K562 (cell line): ENCODE measurements around the gene FRMD1. TPM values are rescaled to one million over a fixed set of nuclear protein-coding genes. Genes with fewer than 3 reads are reported as not detected.

Source experiments
- ATAC-seq: fragments of 200-7000 bp; cut with Tn5 transposase; 3 replicates; pipeline ENCODE4 v1.9.1; 2020; ENCODE audit warnings: moderate library complexity
- BruUV-seq: library from RNA; stranded (reverse); fragments of 400-500 nt; replicated peaks from 2 replicates; lab custom pipeline; 2021; lab: Mats Ljungman, UMichigan
- CTCF ChIA-PET: fragments of 300-600 bp; formaldehyde crosslinking; extraction: SDS; loops from one replicate; lab custom pipeline; 2021; ENCODE audit warnings: low intra/inter-chr PET ratio; lab: Yijun Ruan, JAX
- POLR2A ChIA-PET: fragments of 300-600, 350-650 bp; sonication (Branson Sonifier 250); formaldehyde crosslinking; extraction: SDS; loops from one replicate; lab custom pipeline; 2021; ENCODE audit warnings: antibody characterized with exemption, inconsistent platforms; lab: Yijun Ruan, JAX
- DNase-seq, 4 experiments: peaks; one replicate each; pipeline versions ENCODE4 v3.0.0 to v3.0.0-alpha.2; 2011 to 2018; ENCODE audit warnings: low spot score in 3 of 4, mixed read lengths in 3 of 4; ENCODE audit errors: extremely low read depth in 1 of 4
- FAIRE-seq: peaks from 2 replicates; lab custom pipeline; 2011; peaks lifted over from hg19 to GRCh38; lab: Jason Lieb, UNC
- H2AFZ ChIP-seq: 2 replicates; pipeline ENCODE4 v1.6.0; 2011; ENCODE audit warnings: low read depth, low read length, control low read depth, inconsistent platforms
- H3K27ac ChIP-seq: fragments of 200-600 bp; 3 replicates; pipeline ENCODE4 v1.8.0; 2011; ENCODE audit warnings: low read depth, mild to moderate bottlenecking, control low read depth, inconsistent platforms, low read length, moderate library complexity, mixed read lengths; ENCODE audit errors: extremely low read depth
- H3K27me3 ChIP-seq, 2 experiments: fragments of 300-600 bp in 1 of 2; 2 replicates in 1 of 2; 3 replicates in 1 of 2; pipeline versions ENCODE4 v1.6.0 to v1.8.0; 2011; ENCODE audit warnings: inconsistent platforms in 2 of 2, low read length in 2 of 2, mild to moderate bottlenecking in 1 of 2, mixed read lengths in 1 of 2, moderate library complexity in 1 of 2; ENCODE audit not compliant: control insufficient read depth in 2 of 2, insufficient read depth in 2 of 2
- H3K36me3 ChIP-seq: fragments of 300-600 bp; 3 replicates; pipeline ENCODE4 v1.8.0; 2011; ENCODE audit warnings: mild to moderate bottlenecking, low read length, inconsistent platforms; ENCODE audit not compliant: control insufficient read depth, insufficient read depth
- H3K4me1 ChIP-seq, 2 experiments: fragments of 200-600 bp in 1 of 2; replicated peaks in 1 of 2; 2 replicates in 1 of 2; 3 replicates in 1 of 2; pipeline versions ENCODE4 v1.5.1 to v1.8.0; 2011; ENCODE audit warnings: inconsistent platforms in 2 of 2, low read length in 2 of 2, mild to moderate bottlenecking in 1 of 2, mixed read lengths in 1 of 2, moderate library complexity in 1 of 2; ENCODE audit not compliant: control insufficient read depth in 2 of 2, insufficient read depth in 2 of 2
- H3K4me2 ChIP-seq: 2 replicates; pipeline ENCODE4 v1.6.1; 2011; ENCODE audit warnings: low read length, control low read depth, inconsistent platforms, mixed read lengths; ENCODE audit not compliant: insufficient read depth
- H3K4me3 ChIP-seq: fragments of 200-600 bp; sonication (generic), shearing (Covaris generic); 2 replicates; pipeline ENCODE4 v1.5.1; 2016; ENCODE audit warnings: control low read depth, inconsistent platforms
- H3K79me2 ChIP-seq: fragments of 200-600 bp; 3 replicates; pipeline ENCODE4 v1.8.0; 2011; ENCODE audit warnings: low read length, inconsistent platforms; ENCODE audit not compliant: control insufficient read depth, insufficient read depth
- H3K9ac ChIP-seq, 2 experiments: 2 replicates each; pipeline versions ENCODE4 v1.6.0 to v1.6.1; 2011; ENCODE audit warnings: low read depth in 2 of 2, low read length in 2 of 2, control low read depth in 1 of 2, inconsistent platforms in 1 of 2, mild to moderate bottlenecking in 1 of 2, mixed read lengths in 1 of 2; ENCODE audit not compliant: insufficient read depth in 1 of 2
- H3K9me1 ChIP-seq: one replicate; pipeline ENCODE4 v1.6.0; 2011; ENCODE audit warnings: inconsistent platforms, mild to moderate bottlenecking, low read length, moderate library complexity; ENCODE audit not compliant: control insufficient read depth, insufficient read depth
- H3K9me3 ChIP-seq: replicated peaks from 2 replicates; pipeline ENCODE4 v1.5.1; 2011; ENCODE audit warnings: low read depth, low read length, inconsistent platforms; ENCODE audit not compliant: control insufficient read depth, insufficient read depth
- H4K20me1 ChIP-seq: replicated peaks from 2 replicates; pipeline ENCODE4 v1.6.1; 2011; ENCODE audit warnings: low read length, inconsistent platforms, mixed read lengths; ENCODE audit not compliant: control insufficient read depth, insufficient read depth
- ARNT ChIP-seq, 2 experiments: fragments of 450-650 bp; IDR thresholded peaks; 2 replicates each; pipeline ENCODE4 v1.6.1; 2016; ENCODE audit warnings: mild to moderate bottlenecking in 1 of 2
- CCAR2 ChIP-seq: fragments of 200-400 bp; formaldehyde crosslinking; IDR thresholded peaks from 2 replicates; pipeline ENCODE4 v1.6.1; 2017; ENCODE audit warnings: mild to moderate bottlenecking, low read depth, low read length
- CREB1 ChIP-seq, 2 experiments: sonication (generic) in 1 of 2; formaldehyde crosslinking in 1 of 2; IDR thresholded peaks; 2 replicates each; pipeline versions ENCODE4 v1.6.1 to v1.8.0; 2012 to 2022; ENCODE audit warnings: inconsistent platforms in 1 of 2, mild to moderate bottlenecking in 1 of 2, missing genetic modification reagents in 1 of 2, moderate library complexity in 1 of 2
- EZH2 ChIP-seq: IDR thresholded peaks from 2 replicates; pipeline ENCODE4 v1.6.1; 2012; ENCODE audit warnings: low read depth, mild to moderate bottlenecking, inconsistent platforms, low read length, borderline replicate concordance
- HDAC1 ChIP-seq, 2 experiments: fragments of 450-650 bp; IDR thresholded peaks; 2 replicates each; pipeline ENCODE4 v1.6.1; 2016 to 2017; ENCODE audit warnings: inconsistent platforms in 1 of 2, mild to moderate bottlenecking in 1 of 2, moderate library complexity in 1 of 2
- HINFP ChIP-seq: fragments of 450-650 bp; conservative IDR thresholded peaks from 2 replicates; pipeline ENCODE4 v1.6.1; 2016; ENCODE audit warnings: missing genetic modification characterization, low read depth, mild to moderate bottlenecking, control low read depth, missing compliant biosample characterization
- HNRNPUL1 ChIP-seq: fragments of 200-400 bp; formaldehyde crosslinking; IDR thresholded peaks from 2 replicates; pipeline ENCODE4 v1.6.1; 2017; ENCODE audit warnings: low read length
- MAZ ChIP-seq, 2 experiments: fragments of 450-650 bp in 1 of 2; sonication (generic) in 1 of 2; formaldehyde crosslinking; IDR thresholded peaks in 1 of 2; conservative IDR thresholded peaks in 1 of 2; 2 replicates each; pipeline versions ENCODE4 v1.4.0 to v1.5.0; 2020; ENCODE audit warnings: mild to moderate bottlenecking in 1 of 2, missing genetic modification reagents in 1 of 2
- NONO ChIP-seq, 2 experiments: fragments of 200-400 bp in 1 of 2; fragments of 450-650 bp in 1 of 2; formaldehyde crosslinking in 1 of 2; IDR thresholded peaks; 2 replicates each; pipeline ENCODE4 v1.6.1; 2017; ENCODE audit warnings: low read depth in 2 of 2, mild to moderate bottlenecking in 2 of 2, moderate library complexity in 2 of 2, low read length in 1 of 2
- PBX2 ChIP-seq, 2 experiments: IDR thresholded peaks in 1 of 2; conservative IDR thresholded peaks in 1 of 2; 2 replicates each; pipeline ENCODE4 v1.6.1; 2016; ENCODE audit warnings: low read depth in 2 of 2, mild to moderate bottlenecking in 1 of 2, missing compliant biosample characterization in 1 of 2, missing genetic modification characterization in 1 of 2, moderate library complexity in 1 of 2
- PKNOX1 ChIP-seq: fragments of 450-650 bp; IDR thresholded peaks from 2 replicates; pipeline ENCODE4 v1.6.1; 2016
- PML ChIP-seq: IDR thresholded peaks from 2 replicates; pipeline ENCODE4 v1.6.1; 2012; ENCODE audit warnings: low read length, inconsistent platforms
- SAFB2 ChIP-seq: fragments of 200-400 bp; formaldehyde crosslinking; IDR thresholded peaks from 2 replicates; pipeline ENCODE4 v1.6.1; 2018; ENCODE audit warnings: borderline replicate concordance, low read length, low read depth, moderate library complexity; ENCODE audit not compliant: severe bottlenecking
- SETDB1 ChIP-seq: IDR thresholded peaks from one replicate; pipeline ENCODE4 v1.6.1; 2012; ENCODE audit warnings: low read length, control low read depth, inconsistent platforms
- SNAPC5 ChIP-seq: fragments of 250-450 bp; sonication (Bioruptor Pico); IDR thresholded peaks from 2 replicates; pipeline ENCODE4 v1.8.0; 2021; ENCODE audit warnings: moderate library complexity, mild to moderate bottlenecking, inconsistent platforms
- ZFP36 ChIP-seq: fragments of 150-350 bp; IDR thresholded peaks from 2 replicates; pipeline ENCODE4 v1.6.1; 2018; ENCODE audit warnings: low read length, low read depth; ENCODE audit not compliant: partially characterized antibody
- WGBS: fragments of 100-300 bp; shearing (Covaris generic); methylation state at CpG from one replicate; pipeline ENCODE4 v1.1.6; 2016; ENCODE audit warnings: low coverage, mixed read lengths; ENCODE audit not compliant: insufficient coverage; ENCODE audit errors: missing lambda C conversion rate; 5-methylcytosine and 5-hydroxymethylcytosine counted together
- in situ Hi-C: fragments of 300-500 bp; cut with MboI; formaldehyde crosslinking; loops from 4 replicates; pipeline ENCODE4 v1.15.0; 2018; ENCODE audit warnings: inconsistent platforms, mixed read lengths
- intact Hi-C: fragments of 100-400 bp; cut with micrococcal nuclease; formaldehyde crosslinking; loops from 2 replicates; pipeline ENCODE4 v1.14.2; 2022
- polyA plus RNA-seq, 8 experiments: library from polyadenylated mRNA; depleted of rRNA in 4 of 8; stranded (reverse) in 5 of 8; unstranded in 3 of 8; fragments of >200 nt; fragmentation: Nextera tagmentation in 2 of 8; fragmentation: Illumina TruSeq in 1 of 8; extraction: Ambion mirVana in 2 of 8; extraction: Trizol in 1 of 8; gene quantifications; 2 replicates each; pipeline versions ENCODE4 v1.2.1 to v1.2.3, GENCODE V29; 2011 to 2014; ENCODE audit warnings: inconsistent platforms in 1 of 8, missing spikeins in 1 of 8
- total RNA-seq, 7 experiments: library from RNA; depleted of rRNA in 6 of 7; stranded (reverse); fragments of >200 nt in 6 of 7; fragmentation: Illumina TruSeq in 2 of 7; extraction: Trizol in 2 of 7; gene quantifications; 2 replicates each; pipeline versions ENCODE4 v1.2.1 to v1.2.3, GENCODE V29; 2011 to 2021; ENCODE audit warnings: low replicate concordance in 1 of 7

Gene FRMD1
- total and polyA plus RNA-seq, 9 of the 15 experiments (the other 6 are each of a cell fraction or from before 2014, with no cell fraction given): 0.01 to 0.04 (median 0.01) TPM; not detected in 6

GRCh38 chr6:168027521-168027920 lies 51.5 kb downstream of the FRMD1 start (continued):
- TF ChIP-seq PKNOX1: no peak
- TF ChIP-seq EZH2: no peak
- no peak for TF ChIP-seq CREB1 (IDR thresholded peaks at IDR 0.05)
- no peak for TF ChIP-seq CREB1 (CRISPR knock-in tag; IDR thresholded peaks at IDR 0.05)
- no peak for TF ChIP-seq PML
- TF ChIP-seq SAFB2: no peak

GRCh38 chr6:168026925-168027324 lies 52.1 kb downstream of the FRMD1 start:
- no peaks in the 10 kb centered on the region for H3K9me3 ChIP-seq
- H3K27me3 ChIP-seq: peaks cover 31 to 57% of the 10 kb centered on the region in 2 experiments
- FAIRE-seq (peak; percentile 6), ATAC-seq (no peak), DNase-seq (no peak)
- no peaks in the 10 kb centered on the region for H3K9me1 ChIP-seq
- ChIA-PET CTCF (no interaction called here), POLR2A (interaction anchor here (0.5 kb wide), 1 partner anchor 444 kb away, joined by 3 read pairs; no protein-coding TSS in a partner anchor)
- intact Hi-C loops: no loop called here
- WGBS: 7% methylated on average over 9 of the region's 9 CpGs
- no peak overlapping the region for H3K4me2 ChIP-seq
- no peak overlapping the region for H2AFZ ChIP-seq
- H3K79me2 ChIP-seq: no peaks in the 10 kb centered on the region
- peaks cover 0 to 9% of the 10 kb centered on the region in 2 experiments; a peak in 4 of 5 replicates for H3K4me1 ChIP-seq
- H4K20me1 ChIP-seq: no peaks in the 10 kb centered on the region
- H3K9ac ChIP-seq: no peak overlapping the region
- H3K36me3 ChIP-seq: no peaks in the 10 kb centered on the region
- TF ChIP-seq ARNT (IDR thresholded peaks at IDR 0.05): no peak
- no peak for TF ChIP-seq HINFP (tag)
- TF ChIP-seq CCAR2: no peak
- no peak for TF ChIP-seq ZFP36
- no peak for TF ChIP-seq NONO (IDR thresholded peaks at IDR 0.05; ENCODE audit: low read depth in 2 of 2, low read length in 1 of 2)
- TF ChIP-seq PBX2 (CRISPR knock-in tag; IDR thresholded peaks at IDR 0.05; ENCODE audit: low read depth): no peak
- no peak for TF ChIP-seq PBX2 (tag; conservative IDR thresholded peaks at IDR 0.05; ENCODE audit: low read depth)
- TF ChIP-seq MAZ (CRISPR knock-in tag; conservative IDR thresholded peaks at IDR 0.05 in 1 of 2, IDR thresholded peaks at IDR 0.05 in 1 of 2): no peak
- no peak for TF ChIP-seq SNAPC5 (CRISPR knock-in tag)
- TF ChIP-seq HNRNPUL1: no peak
- no peak for TF ChIP-seq HDAC1 (IDR thresholded peaks at IDR 0.05)
- no peak for TF ChIP-seq SETDB1
- no TSS peak for BruUV-seq
- H3K27ac ChIP-seq: no peak overlapping the region
- in situ Hi-C loops: no loop called here
- no peak overlapping the region for H3K4me3 ChIP-seq
